ENCODE results near the gene MME. TPM values are rescaled to one million over a fixed set of nuclear protein-coding genes. Genes with fewer than 3 reads are reported as not detected.

Gene MME
- total RNA-seq, 1 experiment from 2014 or later = 23.9 TPM

DNA sequence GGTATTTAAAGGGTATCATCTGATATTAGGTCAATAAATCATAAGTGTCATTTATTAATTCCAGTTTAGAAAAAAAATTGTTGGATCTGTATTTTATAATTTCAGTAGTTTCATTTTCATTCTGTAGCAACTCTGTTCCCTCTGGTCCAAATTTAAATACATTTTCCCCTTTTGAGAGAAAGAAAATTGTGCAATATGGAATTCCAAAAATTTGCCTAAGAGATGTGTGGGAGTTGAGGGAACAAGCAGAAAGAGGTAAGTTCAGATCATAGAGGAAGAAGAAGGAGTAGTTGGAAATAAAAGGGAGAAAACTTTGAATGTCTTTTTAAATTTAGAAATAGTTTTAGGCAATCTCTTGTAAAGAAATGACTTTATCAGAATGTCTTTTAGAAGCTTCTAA lies 48.9 kb upstream of the MME start (continued):
- TF ChIP-seq, protein P1, sequence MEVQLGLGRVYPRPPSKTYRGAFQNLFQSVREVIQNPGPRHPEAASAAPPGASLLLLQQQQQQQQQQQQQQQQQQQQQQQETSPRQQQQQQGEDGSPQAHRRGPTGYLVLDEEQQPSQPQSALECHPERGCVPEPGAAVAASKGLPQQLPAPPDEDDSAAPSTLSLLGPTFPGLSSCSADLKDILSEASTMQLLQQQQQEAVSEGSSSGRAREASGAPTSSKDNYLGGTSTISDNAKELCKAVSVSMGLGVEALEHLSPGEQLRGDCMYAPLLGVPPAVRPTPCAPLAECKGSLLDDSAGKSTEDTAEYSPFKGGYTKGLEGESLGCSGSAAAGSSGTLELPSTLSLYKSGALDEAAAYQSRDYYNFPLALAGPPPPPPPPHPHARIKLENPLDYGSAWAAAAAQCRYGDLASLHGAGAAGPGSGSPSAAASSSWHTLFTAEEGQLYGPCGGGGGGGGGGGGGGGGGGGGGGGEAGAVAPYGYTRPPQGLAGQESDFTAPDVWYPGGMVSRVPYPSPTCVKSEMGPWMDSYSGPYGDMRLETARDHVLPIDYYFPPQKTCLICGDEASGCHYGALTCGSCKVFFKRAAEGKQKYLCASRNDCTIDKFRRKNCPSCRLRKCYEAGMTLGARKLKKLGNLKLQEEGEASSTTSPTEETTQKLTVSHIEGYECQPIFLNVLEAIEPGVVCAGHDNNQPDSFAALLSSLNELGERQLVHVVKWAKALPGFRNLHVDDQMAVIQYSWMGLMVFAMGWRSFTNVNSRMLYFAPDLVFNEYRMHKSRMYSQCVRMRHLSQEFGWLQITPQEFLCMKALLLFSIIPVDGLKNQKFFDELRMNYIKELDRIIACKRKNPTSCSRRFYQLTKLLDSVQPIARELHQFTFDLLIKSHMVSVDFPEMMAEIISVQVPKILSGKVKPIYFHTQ (CRISPR knock-in tag; IDR thresholded peaks at IDR 0.05) = no peak
- no peak for TF ChIP-seq ZNF423 (CRISPR knock-in tag; IDR thresholded peaks at IDR 0.05)
- no peak for TF ChIP-seq ZNF416 (CRISPR knock-in tag; IDR thresholded peaks at IDR 0.05)
- TF ChIP-seq GABPB1 (CRISPR knock-in tag; IDR thresholded peaks at IDR 0.05) = no peak
- TF ChIP-seq ZNF232 (CRISPR knock-in tag; IDR thresholded peaks at IDR 0.05) = no peak
- TF ChIP-seq, protein P2, sequence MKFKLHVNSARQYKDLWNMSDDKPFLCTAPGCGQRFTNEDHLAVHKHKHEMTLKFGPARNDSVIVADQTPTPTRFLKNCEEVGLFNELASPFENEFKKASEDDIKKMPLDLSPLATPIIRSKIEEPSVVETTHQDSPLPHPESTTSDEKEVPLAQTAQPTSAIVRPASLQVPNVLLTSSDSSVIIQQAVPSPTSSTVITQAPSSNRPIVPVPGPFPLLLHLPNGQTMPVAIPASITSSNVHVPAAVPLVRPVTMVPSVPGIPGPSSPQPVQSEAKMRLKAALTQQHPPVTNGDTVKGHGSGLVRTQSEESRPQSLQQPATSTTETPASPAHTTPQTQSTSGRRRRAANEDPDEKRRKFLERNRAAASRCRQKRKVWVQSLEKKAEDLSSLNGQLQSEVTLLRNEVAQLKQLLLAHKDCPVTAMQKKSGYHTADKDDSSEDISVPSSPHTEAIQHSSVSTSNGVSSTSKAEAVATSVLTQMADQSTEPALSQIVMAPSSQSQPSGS (CRISPR knock-in tag; IDR thresholded peaks at IDR 0.05; ENCODE audit: borderline replicate concordance, low read depth) = no peak

DNA sequence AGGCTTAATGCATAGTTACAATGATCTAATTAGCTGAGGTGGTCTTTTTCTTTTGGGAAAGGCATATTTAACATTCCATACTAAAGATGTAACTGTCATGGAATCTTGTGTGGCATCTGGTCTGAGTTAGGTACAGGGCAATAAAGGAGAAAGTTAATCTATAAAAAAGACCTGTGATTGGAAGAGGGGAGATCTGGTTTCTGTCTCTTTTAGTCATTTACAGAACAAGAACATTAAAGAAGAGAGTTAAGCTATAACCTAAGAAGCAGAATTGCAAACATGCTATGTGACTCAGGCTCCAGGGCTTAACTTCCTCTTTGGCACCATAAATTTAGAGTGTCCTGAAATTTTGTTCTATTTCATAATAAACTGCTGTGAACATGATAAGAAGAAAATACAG lies 47.2 kb upstream of the MME start:
- no peak for DNase-seq (ENCODE audit: low spot score)
- H3K27ac Mint-ChIP-seq = no peak overlapping the region
- no peak overlapping the region for H3K4me3 Mint-ChIP-seq
- TF ChIP-seq ATF1 (CRISPR knock-in tag; IDR thresholded peaks at IDR 0.05) (no peak), RELA (CRISPR knock-in tag; IDR thresholded peaks at IDR 0.05; ENCODE audit: borderline replicate concordance) (no peak), HMGA2 (CRISPR knock-in tag; IDR thresholded peaks at IDR 0.05) (no peak), MXD4 (CRISPR knock-in tag; IDR thresholded peaks at IDR 0.05; ENCODE audit: borderline replicate concordance) (no peak), ZNF138 (CRISPR knock-in tag; conservative IDR thresholded peaks at IDR 0.05) (no peak), ZNF396 (CRISPR knock-in tag; IDR thresholded peaks at IDR 0.05; ENCODE audit: borderline replicate concordance) (no peak), ETV6 (CRISPR knock-in tag; IDR thresholded peaks at IDR 0.05) (no peak), PRRX2 (CRISPR knock-in tag; IDR thresholded peaks at IDR 0.05) (no peak)
- TF ChIP-seq, protein P3, sequence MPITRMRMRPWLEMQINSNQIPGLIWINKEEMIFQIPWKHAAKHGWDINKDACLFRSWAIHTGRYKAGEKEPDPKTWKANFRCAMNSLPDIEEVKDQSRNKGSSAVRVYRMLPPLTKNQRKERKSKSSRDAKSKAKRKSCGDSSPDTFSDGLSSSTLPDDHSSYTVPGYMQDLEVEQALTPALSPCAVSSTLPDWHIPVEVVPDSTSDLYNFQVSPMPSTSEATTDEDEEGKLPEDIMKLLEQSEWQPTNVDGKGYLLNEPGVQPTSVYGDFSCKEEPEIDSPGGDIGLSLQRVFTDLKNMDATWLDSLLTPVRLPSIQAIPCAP (CRISPR knock-in tag; IDR thresholded peaks at IDR 0.05) = no peak
- TF ChIP-seq, protein P4, sequence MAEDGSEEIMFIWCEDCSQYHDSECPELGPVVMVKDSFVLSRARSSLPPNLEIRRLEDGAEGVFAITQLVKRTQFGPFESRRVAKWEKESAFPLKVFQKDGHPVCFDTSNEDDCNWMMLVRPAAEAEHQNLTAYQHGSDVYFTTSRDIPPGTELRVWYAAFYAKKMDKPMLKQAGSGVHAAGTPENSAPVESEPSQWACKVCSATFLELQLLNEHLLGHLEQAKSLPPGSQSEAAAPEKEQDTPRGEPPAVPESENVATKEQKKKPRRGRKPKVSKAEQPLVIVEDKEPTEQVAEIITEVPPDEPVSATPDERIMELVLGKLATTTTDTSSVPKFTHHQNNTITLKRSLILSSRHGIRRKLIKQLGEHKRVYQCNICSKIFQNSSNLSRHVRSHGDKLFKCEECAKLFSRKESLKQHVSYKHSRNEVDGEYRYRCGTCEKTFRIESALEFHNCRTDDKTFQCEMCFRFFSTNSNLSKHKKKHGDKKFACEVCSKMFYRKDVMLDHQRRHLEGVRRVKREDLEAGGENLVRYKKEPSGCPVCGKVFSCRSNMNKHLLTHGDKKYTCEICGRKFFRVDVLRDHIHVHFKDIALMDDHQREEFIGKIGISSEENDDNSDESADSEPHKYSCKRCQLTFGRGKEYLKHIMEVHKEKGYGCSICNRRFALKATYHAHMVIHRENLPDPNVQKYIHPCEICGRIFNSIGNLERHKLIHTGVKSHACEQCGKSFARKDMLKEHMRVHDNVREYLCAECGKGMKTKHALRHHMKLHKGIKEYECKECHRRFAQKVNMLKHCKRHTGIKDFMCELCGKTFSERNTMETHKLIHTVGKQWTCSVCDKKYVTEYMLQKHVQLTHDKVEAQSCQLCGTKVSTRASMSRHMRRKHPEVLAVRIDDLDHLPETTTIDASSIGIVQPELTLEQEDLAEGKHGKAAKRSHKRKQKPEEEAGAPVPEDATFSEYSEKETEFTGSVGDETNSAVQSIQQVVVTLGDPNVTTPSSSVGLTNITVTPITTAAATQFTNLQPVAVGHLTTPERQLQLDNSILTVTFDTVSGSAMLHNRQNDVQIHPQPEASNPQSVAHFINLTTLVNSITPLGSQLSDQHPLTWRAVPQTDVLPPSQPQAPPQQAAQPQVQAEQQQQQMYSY (CRISPR knock-in tag; IDR thresholded peaks at IDR 0.05) = no peak
- TF ChIP-seq, protein P5, sequence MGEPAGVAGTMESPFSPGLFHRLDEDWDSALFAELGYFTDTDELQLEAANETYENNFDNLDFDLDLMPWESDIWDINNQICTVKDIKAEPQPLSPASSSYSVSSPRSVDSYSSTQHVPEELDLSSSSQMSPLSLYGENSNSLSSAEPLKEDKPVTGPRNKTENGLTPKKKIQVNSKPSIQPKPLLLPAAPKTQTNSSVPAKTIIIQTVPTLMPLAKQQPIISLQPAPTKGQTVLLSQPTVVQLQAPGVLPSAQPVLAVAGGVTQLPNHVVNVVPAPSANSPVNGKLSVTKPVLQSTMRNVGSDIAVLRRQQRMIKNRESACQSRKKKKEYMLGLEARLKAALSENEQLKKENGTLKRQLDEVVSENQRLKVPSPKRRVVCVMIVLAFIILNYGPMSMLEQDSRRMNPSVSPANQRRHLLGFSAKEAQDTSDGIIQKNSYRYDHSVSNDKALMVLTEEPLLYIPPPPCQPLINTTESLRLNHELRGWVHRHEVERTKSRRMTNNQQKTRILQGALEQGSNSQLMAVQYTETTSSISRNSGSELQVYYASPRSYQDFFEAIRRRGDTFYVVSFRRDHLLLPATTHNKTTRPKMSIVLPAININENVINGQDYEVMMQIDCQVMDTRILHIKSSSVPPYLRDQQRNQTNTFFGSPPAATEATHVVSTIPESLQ (CRISPR knock-in tag; IDR thresholded peaks at IDR 0.05) = no peak
- peak; percentile 28; the same call in 1 of the 2 replicates for ATAC-seq
- POLR2A ChIA-PET = no interaction called here
- H3K36me3 Mint-ChIP-seq = peaks cover 18% of the 10 kb centered on the region
- no peaks in the 10 kb centered on the region for H3K27me3 Mint-ChIP-seq (ENCODE audit: low read depth)
- CTCF ChIA-PET = interaction anchor here (0.6 kb wide), 1 partner anchor 640 kb away, joined by 3 read pairs; no protein-coding TSS in a partner anchor
- peaks cover 19% of the 10 kb centered on the region for H3K9me3 Mint-ChIP-seq
- peaks cover 27% of the 10 kb centered on the region for H3K4me1 Mint-ChIP-seq

All from WTC11 (cell line).